ENCODE results near the gene MRC2. TPM values are rescaled to one million over a fixed set of nuclear protein-coding genes. Genes with fewer than 3 reads are reported as not detected.
"Not testable (repeated sequence)": the region's sequence is repeated elsewhere in the genome, so short reads cannot be mapped to it uniquely, and the experiment has no call there.

MRC2 gene
- total RNA-seq, 1 experiment from 2014 or later, result 2.3 TPM

DNA sequence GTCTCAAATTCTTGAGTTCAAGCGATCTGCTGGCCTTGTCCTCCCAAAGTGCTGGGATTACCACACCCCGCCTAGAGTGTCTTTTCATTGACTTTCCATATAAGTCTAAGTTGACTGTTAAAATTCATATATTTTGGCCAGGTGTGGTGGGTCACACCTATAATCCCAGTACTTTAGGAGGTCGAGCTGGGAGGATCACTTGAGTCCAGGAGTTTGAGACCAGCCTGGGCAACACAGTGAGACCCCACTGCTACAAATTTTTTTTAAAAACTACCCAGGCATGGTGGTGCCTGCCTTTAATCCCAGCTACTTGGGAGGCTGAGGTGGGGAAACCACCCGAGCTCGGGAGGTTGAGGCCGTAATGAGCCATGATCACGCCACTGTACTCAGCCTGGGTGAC is 21.9 kb upstream of the MRC2 start:
- no TSS peak for BruUV-seq (replicated peaks)
- Mint-ChIP-seq H3K4me3 (ENCODE audit: low read depth, unreplicated experiment) (no peak overlapping the region), H3K9me3 (ENCODE audit: low read depth, unreplicated experiment) (no peaks in the 10 kb centered on the region), H3K36me3 (ENCODE audit: insufficient read depth, unreplicated experiment) (no peaks in the 10 kb centered on the region), H3K27ac (ENCODE audit: unreplicated experiment) (no peak overlapping the region), H3K4me1 (ENCODE audit: low read depth, unreplicated experiment) (no peaks in the 10 kb centered on the region), H3K27me3 (ENCODE audit: unreplicated experiment) (no peaks in the 10 kb centered on the region)
- TF ChIP-seq, protein P1, sequence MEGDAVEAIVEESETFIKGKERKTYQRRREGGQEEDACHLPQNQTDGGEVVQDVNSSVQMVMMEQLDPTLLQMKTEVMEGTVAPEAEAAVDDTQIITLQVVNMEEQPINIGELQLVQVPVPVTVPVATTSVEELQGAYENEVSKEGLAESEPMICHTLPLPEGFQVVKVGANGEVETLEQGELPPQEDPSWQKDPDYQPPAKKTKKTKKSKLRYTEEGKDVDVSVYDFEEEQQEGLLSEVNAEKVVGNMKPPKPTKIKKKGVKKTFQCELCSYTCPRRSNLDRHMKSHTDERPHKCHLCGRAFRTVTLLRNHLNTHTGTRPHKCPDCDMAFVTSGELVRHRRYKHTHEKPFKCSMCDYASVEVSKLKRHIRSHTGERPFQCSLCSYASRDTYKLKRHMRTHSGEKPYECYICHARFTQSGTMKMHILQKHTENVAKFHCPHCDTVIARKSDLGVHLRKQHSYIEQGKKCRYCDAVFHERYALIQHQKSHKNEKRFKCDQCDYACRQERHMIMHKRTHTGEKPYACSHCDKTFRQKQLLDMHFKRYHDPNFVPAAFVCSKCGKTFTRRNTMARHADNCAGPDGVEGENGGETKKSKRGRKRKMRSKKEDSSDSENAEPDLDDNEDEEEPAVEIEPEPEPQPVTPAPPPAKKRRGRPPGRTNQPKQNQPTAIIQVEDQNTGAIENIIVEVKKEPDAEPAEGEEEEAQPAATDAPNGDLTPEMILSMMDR (IDR thresholded peaks at IDR 0.05; ENCODE audit: unreplicated experiment), result no peak
- intact Hi-C loops (cut with micrococcal nuclease; ENCODE audit: unreplicated experiment), result no loop called here
- CTCF ChIA-PET, result no interaction called here
- DNase-seq, result no peak

DNA sequence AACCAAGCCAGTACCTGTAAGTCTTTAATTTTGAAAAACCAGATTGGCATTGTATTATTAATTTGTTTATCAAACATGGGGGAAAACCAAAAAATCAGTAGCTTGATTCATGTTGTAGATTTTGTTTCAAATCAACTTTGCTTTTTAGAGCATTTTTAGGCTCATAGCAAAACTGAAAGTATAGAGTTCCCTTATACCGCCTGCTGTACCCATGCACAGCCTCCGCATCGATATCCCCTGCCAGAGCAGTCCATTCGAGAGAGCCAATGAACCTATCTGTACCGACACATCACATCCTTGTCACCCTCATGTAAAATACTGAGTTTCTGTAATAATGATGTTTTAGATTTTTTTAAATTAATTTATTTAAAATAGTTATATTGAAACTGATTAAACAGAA is 16.2 kb upstream of the MRC2 start:
- intact Hi-C loops (cut with micrococcal nuclease; ENCODE audit: unreplicated experiment), result no loop called here
- Mint-ChIP-seq H3K9me3 (ENCODE audit: low read depth, unreplicated experiment) (no peaks in the 10 kb centered on the region), H3K27ac (ENCODE audit: unreplicated experiment) (no peak overlapping the region), H3K36me3 (ENCODE audit: insufficient read depth, unreplicated experiment) (no peaks in the 10 kb centered on the region), H3K4me1 (ENCODE audit: low read depth, unreplicated experiment) (no peaks in the 10 kb centered on the region), H3K4me3 (ENCODE audit: low read depth, unreplicated experiment) (no peak overlapping the region), H3K27me3 (ENCODE audit: unreplicated experiment) (no peaks in the 10 kb centered on the region)
- BruUV-seq (replicated peaks), result no TSS peak
- no peak for DNase-seq
- TF ChIP-seq, protein P1 (IDR thresholded peaks at IDR 0.05; ENCODE audit: unreplicated experiment), result no peak
- CTCF ChIA-PET, result no interaction called here

DNA sequence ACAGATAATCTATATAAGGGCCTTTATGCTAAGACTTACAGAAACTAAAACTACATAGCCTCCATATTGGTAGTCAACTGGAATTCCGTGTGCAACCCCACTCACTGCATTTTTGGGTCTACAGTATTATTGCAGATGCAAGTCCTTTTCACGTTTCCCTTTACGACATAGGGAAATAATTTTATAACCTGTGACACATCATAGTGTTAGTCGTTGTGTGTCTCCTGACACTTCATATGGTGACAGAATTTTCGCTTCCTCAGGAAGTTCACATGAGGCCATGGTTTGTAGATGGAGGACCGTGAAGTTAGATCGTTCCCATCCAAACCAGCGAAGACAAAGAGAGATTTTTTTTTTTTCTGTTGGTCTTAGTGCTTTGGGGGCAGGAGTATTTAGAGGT is 15.7 kb upstream of the MRC2 start:
- intact Hi-C loops (cut with micrococcal nuclease; ENCODE audit: unreplicated experiment), result no loop called here
- no TSS peak for BruUV-seq (replicated peaks)
- no peak for DNase-seq
- CTCF ChIA-PET, result no interaction called here
- no peak overlapping the region for H3K4me3 Mint-ChIP-seq (ENCODE audit: low read depth, unreplicated experiment)
- no peaks in the 10 kb centered on the region for H3K36me3 Mint-ChIP-seq (ENCODE audit: insufficient read depth, unreplicated experiment)
- H3K27ac Mint-ChIP-seq (ENCODE audit: unreplicated experiment), result no peak overlapping the region
- no peaks in the 10 kb centered on the region for H3K27me3 Mint-ChIP-seq (ENCODE audit: unreplicated experiment)
- H3K4me1 Mint-ChIP-seq (ENCODE audit: low read depth, unreplicated experiment), result no peaks in the 10 kb centered on the region
- TF ChIP-seq, protein P1 (IDR thresholded peaks at IDR 0.05; ENCODE audit: unreplicated experiment), result no peak
- H3K9me3 Mint-ChIP-seq (ENCODE audit: low read depth, unreplicated experiment), result no peaks in the 10 kb centered on the region

DNA sequence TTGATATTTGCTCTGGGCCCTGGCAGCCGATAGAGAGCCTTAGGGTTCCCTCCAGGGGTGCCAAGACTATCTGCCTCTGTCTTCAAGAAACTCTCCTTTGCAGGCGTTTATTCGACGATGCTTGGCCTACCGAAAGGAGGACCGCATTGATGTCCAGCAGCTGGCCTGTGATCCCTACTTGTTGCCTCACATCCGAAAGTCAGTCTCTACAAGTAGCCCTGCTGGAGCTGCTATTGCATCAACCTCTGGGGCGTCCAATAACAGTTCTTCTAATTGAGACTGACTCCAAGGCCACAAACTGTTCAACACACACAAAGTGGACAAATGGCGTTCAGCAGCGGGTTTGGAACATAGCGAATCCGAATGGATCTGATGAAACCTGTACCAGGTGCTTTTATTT is 15.2 kb upstream of the MRC2 start:
- H3K27ac Mint-ChIP-seq (ENCODE audit: unreplicated experiment); H3K9me3 Mint-ChIP-seq (ENCODE audit: low read depth, unreplicated experiment): not testable (repeated sequence)

DNA sequence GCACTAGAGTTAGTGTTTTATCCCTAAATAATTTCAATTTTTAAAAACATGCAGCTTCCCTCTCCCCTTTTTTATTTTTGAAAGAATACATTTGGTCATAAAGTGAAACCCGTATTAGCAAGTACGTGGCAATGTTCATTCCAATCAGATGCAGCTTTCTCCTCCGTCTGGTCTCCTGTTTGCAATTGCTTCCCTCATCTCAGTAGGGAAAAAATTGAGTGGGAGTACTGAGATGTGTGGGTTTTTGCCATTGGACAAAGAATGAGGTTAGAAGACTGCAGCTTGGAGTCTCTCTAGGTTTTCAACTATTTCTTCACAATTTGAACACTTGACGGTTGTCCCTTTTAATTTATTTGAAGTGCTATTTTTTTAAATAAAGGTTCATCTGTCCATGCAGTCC is 14.4 kb upstream of the MRC2 start:
- intact Hi-C loops (cut with micrococcal nuclease; ENCODE audit: unreplicated experiment); H3K9me3 Mint-ChIP-seq (ENCODE audit: low read depth, unreplicated experiment); H3K27ac Mint-ChIP-seq (ENCODE audit: unreplicated experiment); BruUV-seq (replicated peaks); H3K4me1 Mint-ChIP-seq (ENCODE audit: low read depth, unreplicated experiment); CTCF ChIA-PET; H3K27me3 Mint-ChIP-seq (ENCODE audit: unreplicated experiment); DNase-seq; H3K4me3 Mint-ChIP-seq (ENCODE audit: low read depth, unreplicated experiment): not testable (repeated sequence)
- H3K36me3 Mint-ChIP-seq (ENCODE audit: insufficient read depth, unreplicated experiment), result peaks cover 12% of the 10 kb centered on the region

More for the DNA sequence above, 15.2 kb upstream of the MRC2 start:
- intact Hi-C loops (cut with micrococcal nuclease; ENCODE audit: unreplicated experiment); H3K4me3 Mint-ChIP-seq (ENCODE audit: low read depth, unreplicated experiment); H3K27me3 Mint-ChIP-seq (ENCODE audit: unreplicated experiment); BruUV-seq (replicated peaks); DNase-seq; CTCF ChIA-PET; H3K4me1 Mint-ChIP-seq (ENCODE audit: low read depth, unreplicated experiment); H3K36me3 Mint-ChIP-seq (ENCODE audit: insufficient read depth, unreplicated experiment): not testable (repeated sequence)

All from Calu3 (cell line).